HUDEP-2 (cell line): ENCODE measurements around the gene CXCR2.

Experiments used
- DNase-seq, 76 experiments: peaks; one replicate each; lab custom pipeline; 2025; ENCODE audit not compliant: unreplicated experiment in 76 of 76; lab: John Stamatoyannopoulos, UW

Gene CXCR2

DNA sequence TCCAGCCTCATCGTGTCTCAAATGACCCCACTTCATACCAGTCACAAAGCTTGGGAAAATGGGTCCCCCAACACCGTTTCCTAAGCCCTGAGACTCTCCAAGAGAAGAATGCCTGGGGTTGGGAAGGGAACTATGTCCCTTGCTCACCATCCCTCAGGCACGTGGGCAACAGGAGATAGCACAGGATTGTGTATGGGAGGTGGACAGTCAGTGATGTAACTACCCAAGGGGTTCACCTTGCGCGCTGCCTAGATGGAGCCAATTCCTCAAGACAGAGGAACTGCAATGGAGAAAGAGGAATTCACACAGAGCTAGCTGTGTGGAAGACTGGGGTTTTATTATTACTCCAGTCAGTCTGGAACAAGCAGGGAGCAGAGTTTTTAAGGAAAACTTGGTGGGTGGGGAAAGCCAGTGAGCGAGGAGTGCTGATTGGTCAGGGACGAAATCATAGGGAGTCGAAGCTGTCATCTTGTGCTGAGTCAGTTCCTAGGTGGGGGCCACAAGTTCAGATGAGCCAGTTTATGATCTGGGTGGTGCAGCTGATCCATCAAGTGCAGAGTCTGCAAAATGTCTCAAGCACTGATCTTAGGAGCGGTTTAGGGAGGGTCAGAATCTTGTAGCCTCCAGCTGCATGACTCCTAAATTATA is 54.8 kb downstream of the CXCR2 start:
- DNase-seq: peak in 2 of 76 experiments; percentile 6 to 19

DNA sequence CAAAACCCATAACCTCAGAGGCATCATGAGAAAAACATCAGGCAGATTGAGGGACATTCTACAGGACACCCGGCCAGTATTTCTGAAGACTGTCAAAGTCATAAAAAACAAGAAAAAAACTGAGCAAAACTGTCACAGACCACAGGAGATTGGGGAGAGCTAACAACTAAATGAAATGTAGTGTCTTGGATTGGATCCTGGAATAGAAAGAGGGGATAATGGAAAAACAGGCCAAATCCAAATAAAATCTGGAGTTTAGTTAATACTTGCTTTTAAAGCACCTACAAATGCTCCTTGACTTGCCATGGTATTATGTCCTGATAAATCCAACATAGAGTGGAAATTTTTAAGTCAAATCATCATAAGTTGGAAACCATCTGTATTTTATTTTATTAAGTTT is 58.5 kb downstream of the CXCR2 start:
- DNase-seq: no peak

DNA sequence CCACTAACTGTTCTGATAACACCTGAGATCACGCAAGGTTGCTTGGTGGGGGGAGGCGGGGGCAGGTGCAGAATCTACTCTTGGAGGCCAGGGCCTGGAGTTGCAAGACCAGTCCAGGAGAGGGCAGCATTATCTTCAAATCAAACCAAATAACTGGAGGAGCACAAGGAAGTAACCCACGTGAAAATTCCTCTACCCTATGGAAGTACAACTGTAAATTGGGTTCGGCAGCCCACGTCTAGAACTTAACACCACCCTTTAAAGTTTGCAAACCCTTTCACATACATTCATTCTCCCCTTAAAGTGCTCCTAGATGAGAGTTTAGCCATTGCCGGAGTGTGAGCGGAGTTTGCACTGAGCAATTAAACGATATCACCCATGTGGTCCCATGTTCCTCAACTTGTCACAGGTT is 60.5 kb downstream of the CXCR2 start:
- peak in 58 of 76 experiments; percentile 4 to 71 (median 35) for DNase-seq
